Kasumi-1 (cell line): ENCODE measurements around the gene DGKD.

ENCODE experiments used
- DNase-seq, 2 experiments: peaks; one replicate each; lab custom pipeline; 2025; lab: John Stamatoyannopoulos, UW

The DGKD gene

GRCh38 chr2:233413046-233413445, 58.8 kb downstream of the DGKD start:
- DNase-seq = no peak

- DNase-seq = peak in 1 of 2 experiments; percentile 1
Measured at GRCh38 chr2:233413559-233414272, 59.4 kb downstream of the DGKD start.

- DNase-seq = no peak
Measured at GRCh38 chr2:233414273-233414654, 60.0 kb downstream of the DGKD start.

- DNase-seq = no peak
Measured at GRCh38 chr2:233414777-233415570, 60.7 kb downstream of the DGKD start.

GRCh38 chr2:233416199-233416598, 61.9 kb downstream of the DGKD start:
- DNase-seq = no peak

GRCh38 chr2:233416706-233417105, 62.4 kb downstream of the DGKD start:
- DNase-seq = no peak

DNA sequence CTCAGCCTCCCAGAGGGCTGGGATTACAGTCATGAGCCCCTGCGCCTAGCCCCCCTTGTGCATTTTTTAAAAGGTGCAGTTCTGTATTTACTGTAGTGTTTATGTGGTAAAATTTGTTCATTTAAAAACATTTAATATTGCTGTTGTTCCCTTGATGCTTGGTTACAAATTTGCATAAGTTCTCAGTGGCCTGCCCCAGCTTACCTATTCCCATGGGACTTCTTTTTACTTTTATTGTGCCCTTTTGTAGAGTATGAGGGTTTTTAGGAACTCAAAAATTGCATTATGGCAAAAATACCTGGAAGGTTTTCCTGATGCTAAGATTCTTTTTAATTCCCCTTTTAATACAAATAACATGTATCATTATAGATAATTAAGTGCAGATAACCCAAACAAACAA, 63.0 kb downstream of the DGKD start:
- no peak for DNase-seq

DNA sequence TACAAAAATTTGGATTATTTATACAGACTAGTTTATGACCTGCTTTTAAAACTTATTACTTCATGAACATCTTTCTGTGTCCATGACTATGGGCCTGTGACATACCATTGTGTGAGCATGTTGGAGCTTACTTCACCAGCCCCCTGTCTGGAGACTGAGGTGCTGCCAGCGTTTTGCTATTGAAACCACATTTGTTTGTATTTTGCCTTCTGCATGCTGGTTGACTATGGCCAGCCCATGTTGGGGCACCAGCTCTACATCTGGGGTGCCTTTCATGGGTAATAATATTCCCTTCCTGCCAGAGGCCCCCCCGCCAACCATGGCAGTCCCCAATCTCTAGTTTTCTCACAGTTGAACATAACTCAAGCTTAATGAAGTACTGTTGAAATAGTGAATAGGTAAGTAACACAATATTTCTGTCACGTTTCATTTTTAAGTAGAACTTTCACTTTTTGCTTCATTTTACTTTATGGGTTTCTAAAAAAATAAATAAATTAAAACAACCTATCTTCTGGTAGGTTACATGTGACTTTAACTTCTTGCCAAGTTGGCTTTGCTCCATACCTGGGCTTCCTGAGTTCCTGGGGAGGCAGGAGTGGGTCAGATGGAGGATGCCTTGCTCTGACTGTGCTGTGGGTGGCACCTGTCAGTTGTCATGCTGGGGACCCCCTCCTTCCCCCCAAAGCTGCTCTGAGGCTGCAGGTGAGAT, 63.9 kb downstream of the DGKD start:
- DNase-seq = no peak

DNA sequence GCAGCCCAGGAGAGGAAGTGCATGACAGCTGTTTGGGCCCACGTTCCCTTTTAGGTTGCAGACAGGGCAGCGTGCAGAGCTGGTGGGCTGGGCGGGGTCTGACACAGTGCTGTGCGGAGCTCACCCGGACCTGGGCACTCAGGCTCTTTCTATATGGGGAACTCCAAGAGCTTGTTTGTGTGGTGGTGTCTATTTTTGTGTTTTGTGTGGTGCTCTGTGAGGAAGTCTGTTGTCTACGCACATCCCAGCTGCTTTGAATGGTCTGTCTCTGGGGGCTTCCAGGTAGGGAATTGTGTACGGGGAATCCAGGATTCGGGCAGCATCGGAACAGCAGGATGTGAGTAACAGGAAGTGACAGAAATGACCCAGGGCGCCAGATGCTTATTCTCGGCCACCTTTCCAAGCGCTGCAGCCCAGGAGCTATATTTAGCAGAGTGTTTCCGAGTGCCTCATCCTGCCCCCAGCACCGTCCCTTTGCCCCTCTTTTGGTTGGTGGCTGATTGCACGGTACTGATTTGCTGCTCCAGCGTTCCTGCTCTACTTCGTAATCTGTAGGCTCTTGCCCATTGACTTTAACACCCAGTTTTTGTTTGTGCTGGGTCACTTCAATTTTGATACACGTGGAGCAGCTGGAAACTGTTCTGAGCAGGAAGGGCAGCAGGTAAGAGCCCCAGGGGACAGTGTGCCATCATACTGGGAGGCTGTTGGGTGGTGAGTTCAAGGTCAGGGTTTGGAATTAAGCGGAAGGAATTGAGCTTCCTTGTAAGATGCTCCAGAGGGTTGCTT, 64.7 kb downstream of the DGKD start:
- peak; percentile 9 to 41 for DNase-seq

DNA sequence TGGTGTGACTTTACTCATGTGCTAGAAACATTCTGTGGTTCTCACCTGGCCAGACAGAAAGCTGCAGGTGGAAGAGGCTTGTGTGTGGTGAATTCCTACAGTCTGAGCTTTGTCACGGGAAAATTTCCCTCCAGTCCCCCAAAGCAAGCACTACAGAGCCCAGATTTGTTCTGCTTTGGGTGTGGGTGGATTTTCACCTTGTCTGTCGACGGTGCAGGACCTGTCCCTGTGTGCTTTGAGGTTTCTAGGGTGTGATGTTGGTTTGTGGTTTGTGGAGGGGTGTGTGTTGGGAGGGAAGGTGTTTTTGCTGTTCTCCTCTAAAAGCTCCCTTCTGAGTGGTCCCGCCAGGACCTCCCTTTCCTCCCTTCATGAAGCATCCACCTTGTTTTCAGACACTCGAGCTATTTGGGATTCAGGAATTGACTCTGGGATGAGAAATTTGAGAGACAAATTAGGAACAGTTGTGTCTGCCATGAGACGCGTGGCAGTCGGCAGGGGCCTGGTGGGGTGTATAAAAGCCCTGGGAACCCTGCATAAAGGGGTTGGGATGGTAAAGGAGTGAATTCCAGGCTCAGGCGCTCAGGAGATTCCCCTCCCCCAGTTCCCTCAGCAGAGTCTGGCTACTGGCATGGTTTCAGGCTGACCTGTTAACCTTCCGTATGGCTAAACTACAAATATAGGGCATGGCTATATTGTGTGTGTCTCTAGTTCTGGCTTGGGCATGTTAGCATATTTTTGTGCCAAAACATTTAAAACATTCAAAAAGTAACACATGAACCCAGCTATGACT, 65.5 kb downstream of the DGKD start:
- DNase-seq = no peak

GRCh38 chr2:233421091-233421816, 67.0 kb downstream of the DGKD start:
- no peak for DNase-seq

- peak; percentile 63 to 66 for DNase-seq
Measured at GRCh38 chr2:233422050-233422639, 67.9 kb downstream of the DGKD start.

DNA sequence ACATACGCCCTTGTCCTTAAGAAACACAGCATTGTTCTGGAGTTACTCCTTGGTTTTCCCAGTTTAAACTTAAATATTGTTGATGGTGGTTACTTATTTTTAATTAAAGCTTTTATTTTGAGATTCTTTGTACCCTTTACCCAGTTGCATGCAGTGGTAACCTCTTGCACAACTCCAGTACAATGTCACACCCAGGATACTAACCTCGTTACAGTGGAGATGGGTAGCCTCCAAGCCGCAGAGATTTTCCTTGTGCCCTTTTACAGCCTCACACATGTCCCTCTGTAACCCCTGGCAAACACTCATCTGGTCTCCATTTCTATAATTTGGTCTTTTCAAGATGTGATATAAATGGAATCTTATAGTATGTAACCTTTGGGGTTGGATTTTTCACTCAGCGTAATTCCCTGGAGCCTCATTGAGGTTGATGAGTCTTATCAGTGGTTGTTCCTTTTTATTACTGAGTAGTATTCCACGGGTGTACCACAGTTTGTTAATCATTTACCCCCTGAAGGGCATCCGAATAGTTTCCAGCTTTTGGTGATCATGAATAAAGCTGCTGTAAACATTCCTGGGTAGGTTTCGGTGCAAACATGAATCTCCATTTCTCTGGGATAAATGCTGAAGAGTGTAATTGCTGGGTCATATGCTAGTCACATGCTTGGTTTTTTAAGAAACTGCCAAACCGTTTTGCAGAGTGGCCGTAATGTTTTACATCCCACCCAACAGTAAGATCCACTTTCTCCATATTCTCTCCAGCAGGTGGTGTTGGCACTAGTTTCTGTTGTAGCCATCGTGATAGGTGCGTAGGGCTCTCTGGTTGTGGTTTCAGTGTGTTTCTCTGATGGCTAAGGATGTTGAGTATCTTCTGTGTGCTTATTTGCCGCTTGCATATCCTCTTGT, 68.6 kb downstream of the DGKD start:
- no peak for DNase-seq

DNA sequence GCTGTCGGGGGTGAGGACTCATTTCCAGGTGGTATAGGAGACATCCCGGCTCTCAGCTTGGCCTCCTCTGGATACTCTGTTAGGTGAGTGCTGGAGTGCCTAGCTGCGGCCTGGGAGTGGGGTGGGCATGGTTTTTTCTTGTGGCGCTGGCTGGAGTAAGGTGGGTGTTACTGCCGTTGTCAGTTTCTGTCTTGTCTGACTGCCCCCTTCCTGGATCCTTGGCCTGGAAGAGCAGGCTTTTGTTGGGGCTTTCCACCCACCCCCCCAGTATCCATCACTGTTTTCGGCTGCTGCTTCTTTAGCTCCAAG, 69.2 kb downstream of the DGKD start:
- DNase-seq = no peak

- DNase-seq = no peak
Measured at GRCh38 chr2:233424154-233424951, 70.1 kb downstream of the DGKD start.

DNA sequence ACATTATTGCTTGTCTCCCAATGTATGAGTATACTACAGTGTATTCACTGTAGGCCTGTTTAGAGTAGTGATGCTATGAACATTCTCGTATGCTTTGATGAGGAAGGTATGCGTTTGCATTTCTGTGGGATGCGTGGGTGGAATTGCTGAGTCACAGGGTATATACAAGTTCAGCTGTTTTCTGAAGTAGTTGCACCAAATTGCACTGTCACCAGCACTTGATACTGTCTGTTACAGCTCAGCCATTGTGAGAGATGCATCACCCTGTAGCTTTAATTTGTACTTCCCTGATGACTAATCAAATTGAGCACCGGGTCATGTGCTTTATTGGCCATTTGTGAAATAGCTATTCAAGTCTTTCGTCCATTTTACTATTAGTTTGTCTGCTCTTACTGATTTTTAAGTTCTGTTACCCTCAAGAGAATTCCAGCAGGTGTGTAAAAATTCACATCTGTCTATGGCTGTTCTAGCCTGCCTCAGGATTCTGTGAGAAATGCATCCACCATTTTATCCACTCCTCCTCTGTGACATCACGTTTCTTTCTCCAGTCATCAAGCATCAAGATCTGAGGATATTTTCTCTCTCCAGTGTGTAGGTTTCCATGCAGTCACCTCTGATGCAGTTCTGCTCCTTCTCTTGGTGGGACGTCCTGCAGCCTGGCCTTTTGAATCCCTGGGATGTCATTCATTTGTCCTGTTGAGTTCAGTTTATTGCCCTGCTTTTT, 72.5 kb downstream of the DGKD start:
- no peak for DNase-seq

GRCh38 chr2:233428008-233428407, 73.7 kb downstream of the DGKD start:
- no peak for DNase-seq

GRCh38 chr2:233428438-233428837, 74.1 kb downstream of the DGKD start:
- no peak for DNase-seq
